ENCODE measurements around the gene CD81. TPM values are rescaled to one million over a fixed set of nuclear protein-coding genes. Genes with fewer than 3 reads are reported as not detected.
A peak's percentile ranks its signal among the peaks of the same experiment; 100 is the strongest.

Gene CD81
- total RNA-seq, 2 experiments from 2014 or later: 181 to 183 TPM

- no peak overlapping the region for H3K27ac Mint-ChIP-seq
- H3K27me3 Mint-ChIP-seq: no peaks in the 10 kb centered on the region
These were observed 41.7 kb downstream of the CD81 start for GRCh38 chr11:2418693-2419360.

DNA sequence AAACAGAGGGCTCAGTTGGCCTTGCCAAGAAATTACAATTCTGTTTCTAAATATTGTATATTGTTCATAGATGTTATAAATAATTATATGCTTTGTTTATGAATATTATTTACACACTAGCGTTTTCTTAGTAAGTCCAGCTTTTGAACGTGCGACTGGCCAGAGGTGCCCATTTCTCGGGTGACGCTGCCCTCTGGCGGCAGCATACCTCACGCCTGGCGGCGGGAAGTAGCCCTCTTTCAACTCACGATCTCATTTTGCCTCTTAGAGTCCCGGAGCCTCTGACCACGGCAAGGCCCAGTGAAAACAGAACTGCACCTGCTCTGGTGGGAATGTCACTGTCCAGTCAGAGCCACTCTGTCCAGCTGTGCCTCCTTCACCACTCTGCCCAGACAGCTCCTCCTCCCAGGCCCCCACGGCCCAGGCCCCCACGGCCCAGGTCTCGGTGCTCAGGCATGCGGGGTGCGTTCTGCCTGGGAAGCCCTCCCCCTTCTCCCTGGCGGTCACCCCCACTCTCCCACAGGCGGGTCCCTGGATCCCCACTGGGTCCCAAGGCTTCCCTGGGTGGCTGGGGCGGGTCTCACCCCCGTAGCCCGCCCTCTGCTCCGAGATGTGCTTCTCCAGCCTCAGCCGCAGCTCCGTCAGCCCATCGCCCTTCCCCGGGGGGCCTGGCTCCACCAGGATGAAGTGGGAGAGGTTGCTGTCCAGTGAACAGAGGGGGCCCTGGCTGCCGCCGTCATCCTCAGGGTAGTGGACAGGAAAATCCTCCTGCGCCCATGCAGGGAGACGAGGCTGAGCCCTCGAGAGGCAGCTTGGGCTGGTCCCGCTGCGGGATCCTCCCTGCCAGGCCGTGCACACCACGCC, 42.8 kb downstream of the CD81 start:
- Histone ChIP-seq H3K36me3 (ENCODE audit: insufficient read depth, low read length) (no peaks in the 10 kb centered on the region), H3K4me1 (ENCODE audit: insufficient read depth, low read length) (peaks cover 14% of the 10 kb centered on the region), H3K27ac (ENCODE audit: low read depth in 1 of 2, low read length in 2 of 2) (no peak overlapping the region), H3K27me3 (ENCODE audit: control insufficient read depth in 1 of 2, insufficient read depth in 2 of 2, low read length in 2 of 2) (no peaks in the 10 kb centered on the region), H3K9me3 (ENCODE audit: control insufficient read depth in 1 of 2, insufficient read depth in 1 of 2, low read length in 2 of 2) (peaks cover 0 to 4% of the 10 kb centered on the region in 2 experiments), H3K4me3 (ENCODE audit: low read length) (no peak overlapping the region)
- ATAC-seq (ENCODE audit: poor library complexity) (peak; percentile 35), DNase-seq (peak in 13 of 14 experiments; percentile 39 to 82 (median 52))
- ChIA-PET POLR2A (interaction anchor here (1.3 kb wide), 1 partner anchor 224 kb away, joined by 3 read pairs; no protein-coding TSS in a partner anchor), CTCF (interaction anchor here (0.7 to 3.5 kb wide), 17 partner anchors 11 to 767 kb away, joined by 3 to 89 read pairs (median 4); partner anchors contain the start of genes C11orf21, TRPM5, TSPAN32 and TSSC4)
- no peaks in the 10 kb centered on the region for H3K36me3 Mint-ChIP-seq (ENCODE audit: low read depth)
- no peak overlapping the region for H3K27ac Mint-ChIP-seq
- no peaks in the 10 kb centered on the region for H3K27me3 Mint-ChIP-seq
- peak; percentile 75 for TF ChIP-seq CTCF (IDR thresholded peaks at IDR 0.05)
- no peaks in the 10 kb centered on the region for H3K9me3 Mint-ChIP-seq
- H3K4me3 Mint-ChIP-seq: no peak overlapping the region
- H3K4me1 Mint-ChIP-seq (ENCODE audit: low read depth): no peaks in the 10 kb centered on the region
- intact Hi-C loops (cut with DNase I, micrococcal nuclease): loop anchor here (1.0 kb wide), 4 partner anchors 115 to 254 kb away; no protein-coding TSS in a partner anchor

More at GRCh38 chr11:2418693-2419360, 41.7 kb downstream of the CD81 start:
- POLR2A ChIA-PET: no interaction called here
- no peak overlapping the region for H3K4me3 Mint-ChIP-seq
- Histone ChIP-seq H3K4me3 (ENCODE audit: low read length) (no peak overlapping the region), H3K9me3 (ENCODE audit: control insufficient read depth in 1 of 2, insufficient read depth in 1 of 2, low read length in 2 of 2) (no peaks in the 10 kb centered on the region), H3K27me3 (ENCODE audit: control insufficient read depth in 1 of 2, insufficient read depth in 2 of 2, low read length in 2 of 2) (no peaks in the 10 kb centered on the region), H3K4me1 (ENCODE audit: insufficient read depth, low read length) (peaks cover 14% of the 10 kb centered on the region), H3K27ac (ENCODE audit: low read depth in 1 of 2, low read length in 2 of 2) (no peak overlapping the region), H3K36me3 (ENCODE audit: insufficient read depth, low read length) (no peaks in the 10 kb centered on the region)
- CTCF ChIA-PET: interaction anchor here (0.7 to 3.5 kb wide), 7 partner anchors 10 to 267 kb away, joined by 3 to 89 read pairs (median 5); partner anchors contain the start of genes C11orf21, TSPAN32 and TSSC4
- intact Hi-C loops (cut with DNase I, micrococcal nuclease): no loop called here
- no peak for TF ChIP-seq CTCF (IDR thresholded peaks at IDR 0.05)
- no peaks in the 10 kb centered on the region for H3K9me3 Mint-ChIP-seq
- ATAC-seq (ENCODE audit: poor library complexity) (no peak), DNase-seq (no peak)
- H3K36me3 Mint-ChIP-seq (ENCODE audit: low read depth): no peaks in the 10 kb centered on the region
- H3K4me1 Mint-ChIP-seq (ENCODE audit: low read depth): no peaks in the 10 kb centered on the region

- H3K27me3 Mint-ChIP-seq: no peaks in the 10 kb centered on the region
- Histone ChIP-seq H3K27me3 (ENCODE audit: control insufficient read depth in 1 of 2, insufficient read depth in 2 of 2, low read length in 2 of 2) (no peaks in the 10 kb centered on the region), H3K4me3 (ENCODE audit: low read length) (no peak overlapping the region), H3K9me3 (ENCODE audit: control insufficient read depth in 1 of 2, insufficient read depth in 1 of 2, low read length in 2 of 2) (peaks cover 0 to 4% of the 10 kb centered on the region in 2 experiments), H3K36me3 (ENCODE audit: insufficient read depth, low read length) (no peaks in the 10 kb centered on the region), H3K27ac (ENCODE audit: low read depth in 1 of 2, low read length in 2 of 2) (no peak overlapping the region), H3K4me1 (ENCODE audit: insufficient read depth, low read length) (peaks cover 14% of the 10 kb centered on the region)
- ATAC-seq (ENCODE audit: poor library complexity): peak; percentile 96
- no peak overlapping the region for H3K4me3 Mint-ChIP-seq
- intact Hi-C loops (cut with DNase I, micrococcal nuclease): loop anchor here (1.0 kb wide), 4 partner anchors 115 to 254 kb away; no protein-coding TSS in a partner anchor
- ChIA-PET POLR2A (interaction anchor here (0.9 to 1.3 kb wide), 2 partner anchors 225 to 236 kb away, joined by 3 read pairs; no protein-coding TSS in a partner anchor), CTCF (interaction anchor here (0.6 to 3.5 kb wide), 21 partner anchors 12 to 768 kb away, joined by 3 to 89 read pairs (median 4); partner anchors contain the start of genes C11orf21, TRPM5, TSPAN32 and TSSC4)
- TF ChIP-seq CTCF (IDR thresholded peaks at IDR 0.05): peak; percentile 88
- no peaks in the 10 kb centered on the region for H3K36me3 Mint-ChIP-seq (ENCODE audit: low read depth)
- no peaks in the 10 kb centered on the region for H3K4me1 Mint-ChIP-seq (ENCODE audit: low read depth)
- peak; percentile 51 to 89 (median 68) for DNase-seq
- no peaks in the 10 kb centered on the region for H3K9me3 Mint-ChIP-seq
- no peak overlapping the region for H3K27ac Mint-ChIP-seq
These were observed 43.6 kb downstream of the CD81 start for GRCh38 chr11:2420502-2421225.
